ENCODE measurements around the gene TLK2. TPM values are rescaled to one million over a fixed set of nuclear protein-coding genes. Genes with fewer than 3 reads are reported as not detected.
"Not testable (repeated sequence)": the region's sequence is repeated elsewhere in the genome, so short reads cannot be mapped to it uniquely, and the experiment has no call there.

Gene TLK2
- 43.2 and 85.4 TPM in 2 replicates for total RNA-seq

- peak; percentile 18 for DNase-seq (ENCODE audit: low read depth)
These were observed at the start of gene TLK2 for GRCh38 chr17:62478424-62478879. Gene TLK2 (plus strand): TSS chr17:62478825. CDS start chr17:62481126, 2,301 bp downstream.

DNA sequence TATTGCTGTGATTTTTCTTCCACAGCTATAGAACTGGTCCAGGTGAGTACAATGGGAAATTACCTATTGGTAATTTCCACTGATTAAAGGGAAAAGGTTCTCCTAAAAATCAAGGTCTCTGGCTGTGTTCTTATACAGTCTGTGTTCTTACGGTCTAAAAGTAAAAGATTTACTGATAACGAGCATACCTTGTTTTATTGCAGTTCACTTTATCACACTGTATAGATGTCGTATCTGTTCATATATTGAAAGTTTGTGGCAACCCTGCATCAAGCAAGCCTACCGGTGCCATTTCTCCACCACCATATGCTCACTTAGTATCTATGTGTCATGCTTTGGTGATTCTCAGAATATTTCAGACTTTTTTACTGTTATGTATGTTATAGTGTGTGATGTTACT lies 43.4 kb upstream of the TLK2 start:
- not testable (repeated sequence) for DNase-seq (ENCODE audit: low read depth)

GRCh38 chr17:62441181-62441580 lies 37.4 kb upstream of the TLK2 start:
- not testable (repeated sequence) for DNase-seq (ENCODE audit: low read depth)

- DNase-seq (ENCODE audit: low read depth): no peak
These were observed 34.6 kb upstream of the TLK2 start for GRCh38 chr17:62444063-62444462.

- not testable (repeated sequence) for DNase-seq (ENCODE audit: low read depth)
These were observed 32.8 kb upstream of the TLK2 start for GRCh38 chr17:62445791-62446190.

DNA sequence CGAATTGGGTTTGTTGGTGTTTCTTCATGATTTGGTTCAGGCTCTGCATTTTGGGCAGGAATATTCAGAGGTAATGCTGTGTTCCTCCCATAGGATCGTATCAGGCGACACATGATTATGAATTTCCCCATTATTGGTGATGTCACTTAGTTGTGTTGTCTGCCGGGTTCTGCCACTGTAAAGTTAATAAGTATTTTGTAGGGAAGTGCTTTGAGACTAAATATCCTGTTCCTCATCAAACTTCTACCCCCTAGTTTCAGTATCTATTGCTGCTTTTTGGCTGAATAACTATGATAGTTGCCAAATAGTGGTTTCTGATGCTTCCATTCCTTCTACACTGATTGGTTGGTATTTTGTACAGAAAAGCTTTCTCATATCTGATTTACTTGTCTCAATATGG lies 26.4 kb upstream of the TLK2 start:
- not testable (repeated sequence) for DNase-seq (ENCODE audit: low read depth)

DNA sequence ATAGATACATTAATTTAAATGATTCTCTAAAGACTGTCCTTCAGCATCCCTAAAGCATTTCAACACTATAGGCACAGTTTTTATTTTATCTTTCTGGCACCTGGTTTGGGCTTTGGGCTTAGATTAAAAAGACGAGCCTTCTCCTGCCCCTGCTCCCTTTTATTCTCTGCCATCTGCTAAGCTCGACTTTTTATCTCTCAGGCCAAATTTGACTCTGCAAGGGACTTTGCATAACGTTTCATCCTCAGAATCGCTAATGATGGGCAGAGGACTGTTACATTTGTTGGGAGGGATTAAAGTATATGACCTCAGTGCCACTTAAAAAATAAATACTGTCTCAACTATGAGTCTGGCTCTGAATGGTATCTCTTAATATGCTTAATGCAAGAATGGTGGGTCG lies 25.6 kb upstream of the TLK2 start:
- not testable (repeated sequence) for DNase-seq (ENCODE audit: low read depth)

DNA sequence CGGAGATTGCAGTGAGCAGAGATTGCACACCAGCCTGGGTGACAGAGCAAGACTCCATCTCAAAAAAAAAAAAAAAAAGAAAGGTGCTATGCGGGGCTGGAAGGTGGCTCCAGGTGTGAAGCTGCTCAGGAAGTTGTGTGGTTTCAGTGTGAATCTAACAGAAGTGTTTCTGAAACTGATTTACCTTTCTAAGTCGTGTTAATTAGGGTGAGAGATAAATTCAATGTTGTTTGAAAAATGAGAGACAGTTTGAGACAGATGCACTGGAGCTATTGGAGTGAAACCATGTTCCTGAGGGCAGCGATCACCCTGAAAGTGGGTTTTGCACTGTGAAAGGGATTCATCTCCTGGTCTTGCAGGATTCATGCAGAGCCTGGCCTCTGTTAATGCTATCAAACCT lies 25.0 kb upstream of the TLK2 start:
- DNase-seq (ENCODE audit: low read depth): not testable (repeated sequence)

GRCh38 chr17:62454111-62454510 lies 24.5 kb upstream of the TLK2 start:
- DNase-seq (ENCODE audit: low read depth): not testable (repeated sequence)

DNA sequence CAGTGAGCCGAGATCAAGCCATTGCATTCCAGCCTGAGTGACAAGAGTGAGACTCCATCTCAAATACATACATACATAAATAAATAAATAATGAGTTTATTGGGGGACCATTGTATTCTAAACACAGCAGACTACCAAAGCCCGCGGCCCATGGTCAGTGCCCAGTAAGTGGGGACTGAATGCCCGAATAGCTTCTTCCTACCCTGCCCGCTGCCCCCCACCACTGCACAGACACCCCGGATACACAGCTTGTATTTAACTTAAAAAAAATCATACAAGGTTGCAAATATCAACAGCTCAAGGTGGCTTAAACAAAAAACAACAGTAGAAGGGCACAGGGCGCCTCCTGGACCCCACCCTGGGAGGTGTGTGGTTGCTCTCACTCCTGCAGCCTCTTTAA lies 22.6 kb upstream of the TLK2 start:
- no peak for DNase-seq (ENCODE audit: low read depth)

- not testable (repeated sequence) for DNase-seq (ENCODE audit: low read depth)
These were observed 20.1 kb upstream of the TLK2 start for GRCh38 chr17:62458483-62458882.

DNA sequence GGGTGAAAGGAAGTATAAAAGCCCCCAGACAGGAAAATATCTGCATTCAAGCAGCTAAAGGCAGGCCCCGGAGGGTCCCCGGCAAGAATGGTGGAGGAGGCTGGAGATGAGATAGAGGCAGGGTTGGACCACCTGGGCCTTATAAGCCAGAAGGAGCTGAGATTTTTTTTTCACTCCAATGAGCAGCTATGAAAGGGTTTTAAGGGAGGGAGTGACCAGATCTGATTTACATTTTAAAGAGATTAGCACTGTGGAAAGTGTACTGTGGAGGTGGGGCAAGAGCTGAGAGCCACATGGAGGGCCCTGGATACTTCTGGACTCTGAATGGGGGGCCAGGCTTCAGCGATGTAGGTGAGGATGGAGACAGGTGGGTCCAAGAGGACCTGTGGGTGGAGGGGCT lies 14.2 kb upstream of the TLK2 start:
- not testable (repeated sequence) for DNase-seq (ENCODE audit: low read depth)

DNA sequence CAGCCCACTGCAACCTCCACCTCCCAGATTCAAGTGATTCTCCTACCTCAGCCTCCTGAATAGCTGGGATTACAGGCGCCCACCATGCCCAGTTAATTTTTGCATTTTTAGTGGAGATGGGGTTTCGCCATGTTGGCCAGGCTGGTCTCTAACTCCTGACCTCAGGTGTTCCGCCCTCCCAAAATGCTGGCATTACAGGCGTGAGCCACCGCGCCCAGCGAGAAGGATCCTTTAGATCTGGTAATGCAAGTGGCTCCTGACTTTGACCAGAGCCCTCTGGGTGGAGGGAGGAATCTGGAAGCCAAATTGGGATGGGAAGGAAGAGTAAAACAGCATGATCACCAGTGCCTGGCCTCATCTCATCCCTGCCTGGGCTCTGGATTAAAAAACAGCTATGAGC lies 13.4 kb upstream of the TLK2 start:
- not testable (repeated sequence) for DNase-seq (ENCODE audit: low read depth)

- DNase-seq (ENCODE audit: low read depth): peak; percentile 57
These were observed 7.8 kb upstream of the TLK2 start for GRCh38 chr17:62470666-62471379.

DNA sequence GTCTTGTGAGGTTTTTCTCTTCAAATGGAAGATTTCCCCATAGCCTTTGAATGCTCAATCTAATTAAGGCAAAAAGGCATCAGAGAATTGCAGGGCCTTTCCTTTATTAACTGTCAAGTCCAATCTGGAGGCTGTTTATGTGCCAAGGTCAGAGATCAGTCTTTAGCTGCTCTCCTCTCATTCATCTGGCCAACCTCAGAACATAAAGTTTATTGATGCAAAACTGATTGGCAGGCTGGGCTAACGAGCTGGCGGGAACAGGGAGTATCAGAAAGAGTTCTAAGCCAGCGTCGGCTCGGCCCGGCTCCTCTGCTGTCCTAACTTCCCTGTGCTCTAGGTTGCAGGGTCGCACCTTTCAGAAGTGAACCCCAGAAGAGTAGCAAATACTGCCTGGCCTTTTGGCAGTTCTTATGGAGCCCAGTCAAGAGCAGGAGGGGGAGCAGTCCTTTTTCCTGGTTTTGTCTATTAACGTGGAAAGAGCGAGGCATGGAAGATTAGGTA lies 7.2 kb upstream of the TLK2 start:
- peak; percentile 77 for DNase-seq (ENCODE audit: low read depth)

GRCh38 chr17:62473030-62473982 lies 5.3 kb upstream of the TLK2 start:
- DNase-seq (ENCODE audit: low read depth): peak; percentile 28

DNA sequence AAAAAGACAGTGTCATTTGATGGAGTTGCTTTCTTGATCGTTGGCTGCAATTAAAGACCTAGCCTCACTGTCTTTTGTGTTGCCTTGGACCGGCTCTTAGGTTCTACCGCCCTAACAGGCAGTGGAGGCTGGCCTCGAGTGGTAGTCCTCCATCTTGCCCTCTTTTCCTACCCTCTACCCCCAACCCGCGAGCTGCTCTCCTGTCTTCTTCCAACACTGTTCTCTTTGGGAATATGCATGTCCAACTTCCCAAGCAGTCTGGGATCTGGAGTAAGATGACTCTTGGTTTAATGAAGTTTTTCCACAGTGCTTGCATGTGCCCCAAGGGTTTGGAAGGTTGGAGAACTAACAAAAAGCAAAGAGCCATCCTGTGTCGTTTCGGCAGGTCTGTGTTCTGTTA lies 1.5 kb upstream of the TLK2 start:
- DNase-seq (ENCODE audit: low read depth): not testable (repeated sequence)

DNA sequence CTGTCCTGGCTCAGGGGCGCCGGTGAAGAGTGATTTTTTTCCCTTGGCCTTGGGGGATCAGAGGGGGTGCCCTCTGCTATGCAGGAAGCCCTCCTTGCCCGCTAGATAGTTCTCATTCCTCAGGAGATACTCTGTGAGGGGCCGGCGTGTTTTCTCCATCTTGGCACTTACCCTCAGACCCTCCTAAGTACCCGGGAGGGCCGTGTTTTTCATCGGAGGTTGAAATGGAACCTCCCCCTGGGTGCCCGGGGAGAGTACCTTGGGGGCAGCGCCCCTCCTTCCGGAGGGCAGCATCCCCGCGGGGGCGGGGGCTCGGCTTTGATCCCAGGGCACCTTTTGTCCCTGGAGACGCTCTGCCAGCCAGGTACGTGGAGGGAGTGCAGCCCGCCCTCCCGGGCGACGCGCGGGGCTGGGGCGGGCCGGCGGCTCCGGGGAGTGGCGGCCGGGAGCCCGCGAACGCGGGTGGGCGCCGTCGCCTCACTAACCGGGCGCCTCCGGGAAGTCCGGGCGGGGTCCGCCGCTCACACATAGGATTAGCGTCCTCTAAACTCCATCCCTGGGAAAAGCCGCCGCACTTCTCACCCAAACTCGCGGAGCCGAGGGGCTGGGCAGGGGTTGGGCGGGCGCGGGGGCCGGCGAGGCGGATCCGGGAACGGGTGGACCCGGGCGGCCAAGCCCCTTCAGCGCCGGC lies 762 bp upstream of the TLK2 start:
- not testable (repeated sequence) for DNase-seq (ENCODE audit: low read depth)

DNA sequence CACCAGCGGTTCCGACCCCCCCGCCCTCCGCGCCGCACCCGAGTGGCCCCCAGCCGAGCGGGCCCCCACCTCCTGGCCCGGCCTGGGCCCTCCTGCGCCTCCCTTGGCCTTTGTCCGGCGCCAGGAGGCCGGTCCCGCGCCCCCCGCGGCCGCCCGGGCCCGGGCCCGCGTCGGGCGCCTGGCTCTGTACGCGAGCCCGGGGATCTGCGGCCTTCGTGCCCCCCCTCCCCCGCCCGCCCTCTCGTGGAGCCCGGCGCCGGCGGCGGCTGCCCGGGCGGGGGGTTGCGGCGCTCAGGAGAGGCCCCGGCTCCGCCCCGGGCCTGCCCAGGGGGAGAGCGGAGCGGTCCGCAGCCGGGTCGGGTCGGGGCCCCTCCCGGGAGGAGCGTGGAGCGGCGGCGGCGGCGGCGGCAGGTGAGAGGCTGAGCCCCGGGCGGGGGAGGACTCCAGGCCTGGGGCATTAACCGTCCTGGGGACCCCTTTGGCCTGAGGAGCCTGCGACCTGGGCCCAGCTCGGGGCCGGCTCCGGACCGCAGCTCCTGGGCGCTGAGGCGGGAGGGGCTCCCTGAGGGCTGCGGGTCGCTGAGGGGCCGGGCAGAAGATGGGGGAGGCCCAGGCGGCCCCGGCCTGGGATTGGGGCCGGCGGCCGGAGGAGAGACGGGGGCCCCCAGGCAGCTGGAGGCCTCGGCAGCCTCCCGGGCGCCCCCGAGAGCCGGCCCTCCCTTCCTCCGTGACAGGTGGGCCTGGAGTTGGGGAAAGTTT lies 434 bp downstream of the TLK2 start:
- DNase-seq (ENCODE audit: low read depth): not testable (repeated sequence)

- peak; percentile 9 for DNase-seq (ENCODE audit: low read depth)
These were observed 1.1 kb downstream of the TLK2 start for GRCh38 chr17:62479639-62480258.

- DNase-seq (ENCODE audit: low read depth): not testable (repeated sequence)
These were observed 3.9 kb downstream of the TLK2 start for GRCh38 chr17:62482553-62482952.

Data from renal cortical epithelial cell (primary cell).